ENCODE measurements around the gene ADM2.
A peak's percentile ranks its signal among the peaks of the same experiment; 100 is the strongest.

ADM2 gene

GRCh38 chr22:50469377-50470305 is 11.7 kb upstream of the ADM2 start:
- no peak for DNase-seq

GRCh38 chr22:50470491-50470890 is 10.9 kb upstream of the ADM2 start:
- no peak for DNase-seq

GRCh38 chr22:50471197-50471847 is 10.0 kb upstream of the ADM2 start:
- DNase-seq: no peak

- no peak for DNase-seq
These were observed 9.4 kb upstream of the ADM2 start for GRCh38 chr22:50471962-50472361.

- no peak for DNase-seq
These were observed 8.3 kb upstream of the ADM2 start for GRCh38 chr22:50473088-50473487.

- peak; percentile 24 for DNase-seq
These were observed 7.3 kb upstream of the ADM2 start for GRCh38 chr22:50473855-50474671.

GRCh38 chr22:50474710-50475651 is 6.4 kb upstream of the ADM2 start, which contains the start of gene SBF1:
Gene SBF1, minus strand, starts transcription at chr22:50475035. Its CDS starts 195 bp downstream, at chr22:50474840.
- DNase-seq: peak; percentile 83

GRCh38 chr22:50475652-50476002 is 5.7 kb upstream of the ADM2 start:
- DNase-seq: no peak

GRCh38 chr22:50476868-50477267 is 4.5 kb upstream of the ADM2 start:
- DNase-seq: no peak

GRCh38 chr22:50477923-50478322 is 3.4 kb upstream of the ADM2 start:
- DNase-seq: no peak

- no peak for DNase-seq
These were observed 1.6 kb upstream of the ADM2 start for GRCh38 chr22:50479721-50480120.

- no peak for DNase-seq
These were observed 301 bp upstream of the ADM2 start for GRCh38 chr22:50481045-50481439.

GRCh38 chr22:50482107-50483074 is 1.0 kb downstream of the ADM2 start:
- DNase-seq: no peak

GRCh38 chr22:50483106-50483505 is 1.8 kb downstream of the ADM2 start:
- no peak for DNase-seq

GRCh38 chr22:50483556-50483955 is 2.2 kb downstream of the ADM2 start:
- DNase-seq: no peak

- DNase-seq: no peak
These were observed 2.9 kb downstream of the ADM2 start for GRCh38 chr22:50483977-50484853.

GRCh38 chr22:50485221-50486131 is 4.1 kb downstream of the ADM2 start:
- no peak for DNase-seq

- DNase-seq: peak; percentile 10
These were observed 5.4 kb downstream of the ADM2 start, which contains the start of gene MIOX for GRCh38 chr22:50486561-50487289. Gene MIOX, plus strand, starts transcription at chr22:50486859. Its CDS starts 39 bp downstream, at chr22:50486898.

Data from kidney glomerular epithelial cell (primary cell).